Stimulated activated CD8-positive, alpha-beta memory T cell treated with anti-CD3 and anti-CD28 coated beads, Interleukin-15, amount 100 ng/mL, for 1 hour (primary cell): Measurements from ENCODE around the gene OSBP2.
"Not testable (repeated sequence)": the region's sequence is repeated elsewhere in the genome, so short reads cannot be mapped to it uniquely, and the experiment has no call there.

Source experiments
- DNase-seq: peaks from one replicate; pipeline ENCODE4 v3.0.0-alpha.2; 2020; ENCODE audit warnings: low read depth

The OSBP2 gene

GRCh38 chr22:30679895-30680690, 14.6 kb upstream of the OSBP2 start:
- not testable (repeated sequence) for DNase-seq

- no peak for DNase-seq
These were observed 13.5 kb upstream of the OSBP2 start for GRCh38 chr22:30680991-30681770.

- DNase-seq = no peak
These were observed 12.8 kb upstream of the OSBP2 start for GRCh38 chr22:30681831-30682230.

DNA sequence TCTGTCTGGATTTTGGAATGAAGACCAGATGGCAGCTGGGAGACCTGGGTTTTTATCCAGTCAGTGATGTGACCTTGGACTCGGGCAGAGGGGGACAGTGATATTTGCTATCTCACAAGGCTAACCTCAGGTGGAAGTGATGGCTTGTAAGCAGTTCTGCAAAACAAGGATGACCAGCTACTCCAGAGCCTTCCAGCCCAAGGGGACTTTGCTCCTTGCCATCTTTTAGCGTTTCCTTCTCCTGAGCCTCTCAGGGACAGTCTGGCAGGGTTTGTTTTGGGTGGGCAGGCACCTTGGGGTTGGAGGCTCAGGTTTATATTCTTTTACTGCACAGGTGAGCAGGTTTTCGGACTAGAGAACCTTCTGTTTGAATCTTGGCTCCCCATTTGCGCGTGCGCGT, 9.5 kb upstream of the OSBP2 start:
- no peak for DNase-seq

DNA sequence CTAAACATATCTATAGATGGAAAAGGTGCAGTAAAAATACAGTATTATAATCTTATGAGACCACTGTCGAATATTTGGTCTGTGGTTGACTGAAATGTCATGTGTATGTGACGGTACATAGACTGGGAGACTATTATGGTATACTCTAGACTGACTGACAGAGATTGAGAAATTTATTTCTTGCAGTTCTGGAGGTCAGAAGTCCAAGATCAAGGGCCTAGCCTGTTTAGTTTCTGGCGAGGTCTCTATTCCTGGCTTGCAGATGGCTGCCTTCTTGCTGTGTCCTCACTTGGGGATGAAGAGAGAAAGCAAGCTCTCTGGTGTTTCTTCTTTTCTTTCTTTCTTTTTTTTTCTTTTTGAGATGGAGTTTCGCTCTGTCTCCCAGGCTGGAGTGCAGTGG, 7.3 kb upstream of the OSBP2 start:
- no peak for DNase-seq

- DNase-seq = no peak
These were observed 5.1 kb upstream of the OSBP2 start for GRCh38 chr22:30689622-30690021.

GRCh38 chr22:30691204-30691603, 3.5 kb upstream of the OSBP2 start:
- no peak for DNase-seq

DNA sequence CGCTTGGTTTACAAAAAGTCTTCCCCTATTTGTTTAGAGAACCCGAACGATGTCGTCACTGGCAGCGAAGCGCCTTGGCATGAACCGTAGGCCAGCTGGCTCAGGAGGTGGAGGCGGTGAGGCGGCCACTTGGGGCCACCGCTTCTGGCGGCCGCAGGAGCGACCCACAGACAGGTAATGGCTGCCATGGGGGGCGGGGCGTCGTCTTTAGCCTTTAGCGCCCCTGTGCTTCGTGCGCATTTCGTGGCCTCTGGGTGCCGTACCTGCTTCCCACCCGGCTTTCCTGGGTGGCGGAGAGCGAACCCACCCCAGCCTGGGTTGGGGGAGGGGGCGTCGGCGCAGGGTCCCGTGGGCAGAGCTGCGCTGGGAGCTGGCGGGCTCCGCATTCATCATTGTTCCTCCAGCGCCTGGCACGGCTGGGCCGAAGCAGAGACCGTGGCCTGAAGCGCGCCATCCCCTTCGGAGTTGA, 469 bp upstream of the OSBP2 start:
- peak; percentile 14 for DNase-seq

- no peak for DNase-seq
These were observed 727 bp downstream of the OSBP2 start for GRCh38 chr22:30695351-30695851.

GRCh38 chr22:30695871-30696655, 1.4 kb downstream of the OSBP2 start:
- DNase-seq = no peak

GRCh38 chr22:30697975-30698374, 3.3 kb downstream of the OSBP2 start:
- no peak for DNase-seq

DNA sequence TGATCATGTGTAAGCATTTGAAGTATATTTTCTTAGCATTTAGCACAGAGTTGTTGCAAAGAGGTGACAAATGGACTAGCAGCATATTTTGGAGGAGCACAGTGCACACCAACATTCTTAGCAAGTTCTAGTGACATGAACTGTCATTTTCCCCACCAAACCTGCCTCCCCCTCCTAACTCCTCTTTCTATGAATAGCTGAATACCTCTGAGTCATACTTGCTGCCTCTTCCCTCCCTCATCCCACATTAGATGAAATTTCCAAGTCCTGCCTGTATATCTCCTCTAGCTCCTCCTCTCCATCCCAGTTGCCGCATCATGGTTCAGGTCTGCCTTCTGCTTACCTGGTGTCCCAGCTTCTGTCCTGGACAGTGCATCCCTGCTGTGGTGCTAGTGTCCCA, 7.2 kb downstream of the OSBP2 start:
- DNase-seq = no peak

DNA sequence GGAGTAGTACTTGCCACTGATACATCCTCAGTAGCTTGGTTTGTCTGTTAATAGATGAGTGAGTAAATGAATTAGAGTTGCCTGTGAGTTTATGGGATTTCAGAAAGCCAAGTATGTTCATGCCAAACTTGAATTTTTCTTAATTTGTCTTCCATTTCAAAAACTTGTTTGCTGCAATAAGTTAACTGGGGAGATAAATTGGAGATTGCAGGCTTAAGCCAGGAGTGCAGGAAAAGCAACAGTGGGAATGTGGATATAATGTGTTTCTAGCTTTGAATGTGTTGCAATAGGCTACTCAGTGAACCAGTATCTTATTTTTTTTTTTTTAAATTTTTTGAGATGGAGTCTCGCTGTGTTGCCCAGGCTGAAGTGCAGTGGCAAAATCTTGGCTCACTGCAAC, 8.2 kb downstream of the OSBP2 start:
- no peak for DNase-seq

GRCh38 chr22:30704978-30705377, 10.3 kb downstream of the OSBP2 start:
- no peak for DNase-seq

DNA sequence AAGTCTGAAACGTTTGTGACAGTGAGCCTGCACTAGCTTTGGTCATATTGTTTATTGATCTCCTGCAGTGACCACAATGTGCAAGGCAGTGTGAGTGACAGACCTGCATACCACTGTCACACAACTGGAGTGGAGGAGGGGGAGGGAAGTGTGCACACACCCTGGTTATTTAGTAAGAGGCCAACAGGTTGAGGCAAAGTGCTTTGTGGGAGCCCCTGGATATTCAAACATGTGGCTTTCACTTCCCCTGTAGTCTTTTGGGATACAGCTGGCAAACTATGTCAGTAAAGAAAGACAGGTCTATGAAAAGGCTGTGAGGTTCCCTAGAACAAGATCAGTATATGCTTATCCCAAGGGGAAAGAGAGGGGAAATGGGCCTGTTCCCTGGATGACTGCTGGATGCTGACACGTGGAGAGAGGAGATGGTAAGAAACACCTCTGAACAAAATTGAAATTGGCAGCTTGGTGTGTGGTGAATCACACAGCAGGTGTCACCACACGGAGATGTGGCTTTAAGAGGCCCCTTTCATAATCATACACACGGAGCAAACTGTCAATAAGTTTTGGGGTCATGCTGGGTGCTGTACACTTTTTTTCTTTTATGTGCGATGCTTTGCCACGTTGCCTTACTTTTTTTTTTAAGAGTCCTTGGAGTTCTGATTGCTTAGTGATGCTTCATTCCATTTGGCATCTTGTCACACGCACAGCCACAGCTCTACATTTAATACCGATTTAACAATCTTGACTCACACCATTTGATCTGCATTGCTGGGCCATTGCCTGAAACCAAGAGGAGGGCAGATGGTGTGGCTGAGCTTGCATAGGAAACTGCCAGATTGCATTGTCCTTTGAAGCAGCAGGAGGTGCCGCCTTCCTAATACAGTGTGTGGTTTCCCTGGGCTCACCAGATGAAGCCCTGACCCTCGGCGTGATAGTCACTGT, 11.3 kb downstream of the OSBP2 start:
- DNase-seq = no peak

- peak; percentile 7 for DNase-seq
These were observed 15.3 kb downstream of the OSBP2 start for GRCh38 chr22:30709980-30710379.

GRCh38 chr22:30712094-30712493, 17.4 kb downstream of the OSBP2 start:
- no peak for DNase-seq

DNA sequence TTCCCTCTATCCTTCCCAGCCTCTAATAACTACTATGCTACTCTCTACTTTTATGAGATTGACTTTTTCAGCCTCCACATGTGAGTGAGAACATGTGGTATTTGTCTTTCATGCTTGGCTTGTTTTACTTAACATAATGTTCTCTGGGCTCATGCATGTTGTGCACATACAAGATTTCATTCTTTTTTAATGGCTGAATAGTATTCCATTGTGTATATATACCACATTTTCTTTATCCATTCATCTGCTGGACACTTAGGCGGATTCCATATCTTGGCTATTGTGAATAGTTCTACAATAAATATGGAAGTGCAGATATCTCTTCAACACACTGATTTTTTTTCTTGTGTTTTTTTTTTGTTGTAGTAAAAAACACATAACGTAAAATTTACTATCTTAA, 19.4 kb downstream of the OSBP2 start:
- DNase-seq = no peak

DNA sequence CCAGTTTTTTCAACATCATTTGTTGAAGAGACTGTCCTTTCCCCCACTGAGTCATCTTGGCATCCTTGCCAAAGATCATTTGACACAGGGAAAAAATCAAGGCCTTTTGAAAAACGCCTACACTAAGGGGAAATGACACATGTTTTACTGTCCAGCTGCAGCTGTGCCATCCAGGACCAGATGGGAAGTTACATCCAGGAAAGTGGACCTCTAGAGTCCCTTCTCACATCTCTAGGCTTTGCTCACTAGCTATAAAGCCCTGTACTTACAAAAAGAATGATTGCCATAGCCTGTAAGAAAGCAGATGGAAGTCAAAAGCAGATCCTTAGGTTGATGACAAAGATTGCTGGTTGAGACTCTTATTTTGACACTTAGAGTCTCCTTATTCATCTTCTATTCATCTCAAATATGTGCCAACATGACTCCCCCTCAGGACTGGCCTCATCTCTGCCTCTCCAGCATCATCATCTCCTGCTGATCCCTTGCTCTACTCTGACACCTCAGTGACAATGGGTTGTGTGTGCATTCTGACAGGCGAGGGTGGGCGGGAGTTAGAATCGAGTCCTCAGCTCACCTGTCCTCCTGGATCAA, 22.8 kb downstream of the OSBP2 start:
- DNase-seq = no peak

DNA sequence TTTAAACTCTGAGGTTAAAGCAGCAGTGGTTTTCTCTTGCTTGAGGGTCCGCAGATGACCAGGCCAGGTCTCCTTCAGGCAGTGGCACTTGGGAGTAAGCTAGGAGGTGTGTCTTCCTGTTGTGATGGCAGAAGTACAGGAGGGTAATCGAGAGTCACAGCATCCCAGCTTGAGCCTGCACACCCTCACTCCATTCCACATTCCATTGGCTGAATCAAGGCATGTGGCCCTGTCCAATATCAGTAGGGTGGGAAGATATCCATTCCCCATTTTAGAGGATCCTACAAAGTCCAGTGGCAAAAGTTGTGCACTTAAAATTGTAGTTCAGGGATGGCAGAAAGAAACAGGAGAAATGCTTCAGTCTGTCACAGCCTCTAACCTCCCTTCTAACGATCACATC, 23.3 kb downstream of the OSBP2 start:
- DNase-seq = no peak

DNA sequence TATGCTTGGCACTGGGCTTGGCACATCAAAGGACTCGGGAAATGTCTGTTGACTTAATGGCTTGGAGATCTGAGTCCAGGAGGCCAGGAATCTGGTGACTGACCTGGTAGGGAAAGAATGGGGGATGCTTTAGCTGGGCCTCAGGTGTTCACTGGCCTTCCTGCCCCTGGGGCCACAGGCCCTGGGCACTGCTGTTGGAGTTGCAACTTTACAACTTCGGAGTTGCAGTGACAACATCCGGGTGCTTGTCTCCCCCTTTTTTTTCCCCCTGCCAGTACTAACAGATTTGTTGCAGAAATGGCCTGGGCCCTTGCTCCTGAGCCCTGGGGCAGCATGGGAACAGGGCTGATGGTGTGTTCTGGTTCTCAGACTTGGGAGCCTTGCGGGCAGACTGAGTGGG, 23.8 kb downstream of the OSBP2 start:
- DNase-seq = no peak
